Stimulated activated naive CD8-positive, alpha-beta T cell treated with anti-CD3 and anti-CD28 coated beads, Interleukin-15, Interleukin-2, amounts not matched to agents 100 U/mL and 50 U/mL, for 24 hours (primary cell): ENCODE results near the gene HAND2.

Experiments
- ATAC-seq: fragments of 150-1000 bp; cut with Tn5 transposase; one replicate; pipeline ENCODE4 v1.10.0; 2021
- DNase-seq: peaks from one replicate; pipeline ENCODE4 v3.0.0; 2021

HAND2 gene

GRCh38 chr4:173502282-173502681 is 27.7 kb downstream of the HAND2 start:
- ATAC-seq (no peak), DNase-seq (no peak)

GRCh38 chr4:173501592-173502150 is 28.4 kb downstream of the HAND2 start:
- no peak for DNase-seq
- no peak for ATAC-seq

GRCh38 chr4:173500841-173501591 is 29.0 kb downstream of the HAND2 start:
- DNase-seq = no peak
- ATAC-seq = no peak

GRCh38 chr4:173499658-173500535 is 30.1 kb downstream of the HAND2 start:
- no peak for ATAC-seq

GRCh38 chr4:173498771-173499170 is 31.3 kb downstream of the HAND2 start:
- DNase-seq (no peak), ATAC-seq (no peak)

More at GRCh38 chr4:173499658-173500535, 30.1 kb downstream of the HAND2 start:
- no peak for DNase-seq

GRCh38 chr4:173498023-173498422 is 32.0 kb downstream of the HAND2 start:
- DNase-seq = no peak
- no peak for ATAC-seq

- peak; percentile 90 for ATAC-seq
- peak; percentile 56 for DNase-seq
These were observed 35.7 kb downstream of the HAND2 start for GRCh38 chr4:173494013-173494970.

GRCh38 chr4:173493041-173493440 is 37.0 kb downstream of the HAND2 start:
- ATAC-seq = no peak
- no peak for DNase-seq

- ATAC-seq (no peak), DNase-seq (no peak)
These were observed 37.7 kb downstream of the HAND2 start for GRCh38 chr4:173492315-173492714.

- DNase-seq (no peak), ATAC-seq (peak; percentile 17)
These were observed 39.1 kb downstream of the HAND2 start for GRCh38 chr4:173490817-173491528.

- DNase-seq (no peak), ATAC-seq (no peak)
These were observed 39.8 kb downstream of the HAND2 start for GRCh38 chr4:173490256-173490655.

- DNase-seq (no peak), ATAC-seq (no peak)
These were observed 40.5 kb downstream of the HAND2 start for GRCh38 chr4:173489514-173489913.

GRCh38 chr4:173488656-173489055 is 41.4 kb downstream of the HAND2 start:
- ATAC-seq (no peak), DNase-seq (no peak)

GRCh38 chr4:173488074-173488473 is 42.0 kb downstream of the HAND2 start:
- no peak for ATAC-seq

GRCh38 chr4:173486714-173487392 is 43.2 kb downstream of the HAND2 start:
- DNase-seq (no peak), ATAC-seq (no peak)

More at GRCh38 chr4:173488074-173488473, 42.0 kb downstream of the HAND2 start:
- no peak for DNase-seq

- DNase-seq (no peak), ATAC-seq (no peak)
These were observed 44.9 kb downstream of the HAND2 start for GRCh38 chr4:173485164-173485563.

GRCh38 chr4:173482330-173482931 is 47.6 kb downstream of the HAND2 start:
- DNase-seq = no peak
- ATAC-seq = no peak

GRCh38 chr4:173478913-173479283 is 51.1 kb downstream of the HAND2 start:
- ATAC-seq (no peak), DNase-seq (no peak)

- ATAC-seq (no peak), DNase-seq (no peak)
These were observed 51.7 kb downstream of the HAND2 start for GRCh38 chr4:173478201-173478912.
